Esophagus squamous epithelium (tissue), 5 donors: ENCODE measurements around the gene CISD3. TPM values are rescaled to one million over a fixed set of nuclear protein-coding genes. Genes with fewer than 3 reads are reported as not detected.
"Not testable (repeated sequence)": the region's sequence is repeated elsewhere in the genome, so short reads cannot be mapped to it uniquely, and the experiment has no call there.

ENCODE experiments used
- DNase-seq: peaks from one replicate; lab custom pipeline; 2025; lab: John Stamatoyannopoulos, UW
- H3K27ac ChIP-seq, 4 donors: fragments of 200-600 bp; sonication (generic); one replicate each; pipeline ENCODE4 v1.5.1; 2016 to 2019; ENCODE audit warnings: mild to moderate bottlenecking in 1 of 4
- H3K27me3 ChIP-seq, 4 donors: fragments of 200-600 bp; sonication (generic); 1 replicate in 3 of 4; 2 replicates in 1 of 4; pipeline versions ENCODE4 v1.5.1 to v1.6.0; 2017 to 2021; ENCODE audit warnings: antibody characterized with exemption in 1 of 4
- H3K36me3 ChIP-seq, 3 donors: fragments of 200-600 bp; sonication (generic); one replicate each; pipeline ENCODE4 v1.5.1; 2016 to 2019
- H3K4me1 ChIP-seq, 3 donors: fragments of 200-600 bp; sonication (generic); one replicate each; pipeline ENCODE4 v1.5.1; 2017 to 2019
- H3K4me3 ChIP-seq, 4 donors: fragments of 200-600 bp; sonication (generic); 1 replicate in 3 of 4; 2 replicates in 1 of 4; pipeline ENCODE4 v1.5.1; 2016 to 2019; ENCODE audit warnings: mild to moderate bottlenecking in 2 of 4, moderate library complexity in 1 of 4
- H3K9me3 ChIP-seq, 3 donors: fragments of 200-600 bp; sonication (generic); one replicate each; pipeline ENCODE4 v1.5.1; 2016 to 2019
- POLR2A ChIP-seq, 4 donors: fragments of 450-650 bp; IDR thresholded peaks; one replicate each; pipeline ENCODE4 v1.6.1; 2017; ENCODE audit warnings: antibody characterized with exemption in 4 of 4, mild to moderate bottlenecking in 4 of 4, moderate library complexity in 3 of 4
- WGBS, 2 donors: methylation state at CpG; one replicate each; pipeline ENCODE4 v1.1.5; 2018; 5-methylcytosine and 5-hydroxymethylcytosine counted together
- intact Hi-C: fragments of 100-400 bp; cut with DNase I; formaldehyde crosslinking; loops from one replicate; pipeline ENCODE4 v1.15.0; 2022
- total RNA-seq, 4 donors: library from RNA; depleted of rRNA; stranded (reverse); fragments of >200 nt; gene quantifications; one replicate each; pipeline ENCODE4 v1.1.0, GENCODE V29; 2016
- TF ChIP-seq, protein P1 (sequence below), 6 experiments: fragments of 450-650 bp in 4 of 6; fragments of 200-600 bp in 2 of 6; sonication (generic) in 2 of 6; IDR thresholded peaks; one replicate each; pipeline ENCODE4 v1.5.1; 2016 to 2019; ENCODE audit warnings: antibody characterized with exemption in 6 of 6, mild to moderate bottlenecking in 4 of 6, moderate library complexity in 4 of 6
- donor health status: DM: yes; HTN: yes; CAD: no.

Gene CISD3
- total RNA-seq, 4 donors from 2014 or later = 4.9 to 8.3 (median 7.8) TPM

- 74 to 75% methylated on average over 20 to 28 of the region's 39 CpGs for whole genome bisulfite sequencing, 2 donors
- Histone ChIP-seq H3K36me3 (peaks cover 34 to 100% (median 45%) of the 10 kb centered on the region in 3 donors), H3K27ac (no peak overlapping the region), H3K4me1 (peaks cover 0 to 38% (median 0%) of the 10 kb centered on the region in 3 donors), H3K9me3 (no peaks in the 10 kb centered on the region), H3K4me3 (no peak overlapping the region), H3K27me3 (no peaks in the 10 kb centered on the region)
- TF ChIP-seq, protein P1, sequence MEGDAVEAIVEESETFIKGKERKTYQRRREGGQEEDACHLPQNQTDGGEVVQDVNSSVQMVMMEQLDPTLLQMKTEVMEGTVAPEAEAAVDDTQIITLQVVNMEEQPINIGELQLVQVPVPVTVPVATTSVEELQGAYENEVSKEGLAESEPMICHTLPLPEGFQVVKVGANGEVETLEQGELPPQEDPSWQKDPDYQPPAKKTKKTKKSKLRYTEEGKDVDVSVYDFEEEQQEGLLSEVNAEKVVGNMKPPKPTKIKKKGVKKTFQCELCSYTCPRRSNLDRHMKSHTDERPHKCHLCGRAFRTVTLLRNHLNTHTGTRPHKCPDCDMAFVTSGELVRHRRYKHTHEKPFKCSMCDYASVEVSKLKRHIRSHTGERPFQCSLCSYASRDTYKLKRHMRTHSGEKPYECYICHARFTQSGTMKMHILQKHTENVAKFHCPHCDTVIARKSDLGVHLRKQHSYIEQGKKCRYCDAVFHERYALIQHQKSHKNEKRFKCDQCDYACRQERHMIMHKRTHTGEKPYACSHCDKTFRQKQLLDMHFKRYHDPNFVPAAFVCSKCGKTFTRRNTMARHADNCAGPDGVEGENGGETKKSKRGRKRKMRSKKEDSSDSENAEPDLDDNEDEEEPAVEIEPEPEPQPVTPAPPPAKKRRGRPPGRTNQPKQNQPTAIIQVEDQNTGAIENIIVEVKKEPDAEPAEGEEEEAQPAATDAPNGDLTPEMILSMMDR (IDR thresholded peaks at IDR 0.05) = no peak
- no peak for TF ChIP-seq POLR2A (IDR thresholded peaks at IDR 0.05)
- DNase-seq = no peak
- intact Hi-C loops = no loop called here
Observed at GRCh38 chr17:38719943-38720641, 10.0 kb upstream of the CISD3 start.

GRCh38 chr17:38720941-38721340, 9.2 kb upstream of the CISD3 start:
- Histone ChIP-seq H3K9me3 (no peaks in the 10 kb centered on the region), H3K4me1 (peaks cover 0 to 40% (median 0%) of the 10 kb centered on the region in 3 donors), H3K36me3 (peaks cover 28 to 100% (median 40%) of the 10 kb centered on the region in 3 donors), H3K4me3 (no peak overlapping the region), H3K27me3 (no peaks in the 10 kb centered on the region), H3K27ac (no peak overlapping the region)
- intact Hi-C loops = no loop called here
- no peak for TF ChIP-seq POLR2A (IDR thresholded peaks at IDR 0.05)
- 89% methylated on average over 6 of the region's 6 CpGs for WGBS, 2 donors
- DNase-seq = no peak

DNA sequence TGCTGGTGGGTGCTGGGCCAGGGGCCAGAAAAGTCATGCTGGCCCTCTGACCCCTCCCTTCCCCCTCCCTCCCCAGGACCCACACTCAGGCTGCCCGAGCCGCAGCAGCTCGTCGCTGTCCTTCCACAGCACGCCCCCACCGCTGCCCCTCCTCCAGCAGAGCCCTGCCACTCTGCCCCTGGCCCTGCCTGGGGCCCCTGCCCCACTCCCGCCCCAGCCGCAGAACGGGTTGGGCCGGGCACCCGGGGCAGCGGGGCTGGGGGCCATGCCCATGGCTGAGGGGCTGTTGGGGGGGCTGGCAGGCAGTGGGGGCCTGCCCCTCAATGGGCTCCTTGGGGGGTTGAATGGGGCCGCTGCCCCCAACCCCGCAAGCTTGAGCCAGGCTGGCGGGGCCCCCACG, 8.3 kb upstream of the CISD3 start:
- Histone ChIP-seq H3K27ac (peak overlapping the region in 1 of 4 donors; percentile 5), H3K36me3 (peaks cover 23 to 95% (median 32%) of the 10 kb centered on the region in 3 donors)
- 89% methylated on average over 5 of the region's 16 CpGs; no CpG with 5 or more reads in 1 of the 2 donors for WGBS, 2 donors

GRCh38 chr17:38724337-38724988, 5.7 kb upstream of the CISD3 start:
- intact Hi-C loops = no loop called here
- WGBS, 2 donors = 70 to 71% methylated on average over 5 of the region's 16 CpGs
- TF ChIP-seq, protein P1 (IDR thresholded peaks at IDR 0.05) = no peak
- no peak for TF ChIP-seq POLR2A (IDR thresholded peaks at IDR 0.05)
- H3K27me3 ChIP-seq = no peaks in the 10 kb centered on the region
- no peak overlapping the region for H3K4me3 ChIP-seq
- no peak for DNase-seq
- H3K9me3 ChIP-seq = no peaks in the 10 kb centered on the region
- peaks cover 5 to 40% (median 9%) of the 10 kb centered on the region in 3 donors for H3K4me1 ChIP-seq
- no peak overlapping the region for H3K27ac ChIP-seq
- H3K36me3 ChIP-seq = peaks cover 18 to 69% (median 23%) of the 10 kb centered on the region in 3 donors

More for the DNA sequence above, 8.3 kb upstream of the CISD3 start:
- H3K9me3 ChIP-seq = no peaks in the 10 kb centered on the region
- H3K4me1 ChIP-seq = peaks cover 0 to 40% (median 0%) of the 10 kb centered on the region in 3 donors
- intact Hi-C loops = no loop called here
- no peak for TF ChIP-seq POLR2A (IDR thresholded peaks at IDR 0.05)
- TF ChIP-seq, protein P1 (IDR thresholded peaks at IDR 0.05) = no peak
- DNase-seq = no peak
- H3K27me3 ChIP-seq = no peaks in the 10 kb centered on the region
- no peak overlapping the region for H3K4me3 ChIP-seq

DNA sequence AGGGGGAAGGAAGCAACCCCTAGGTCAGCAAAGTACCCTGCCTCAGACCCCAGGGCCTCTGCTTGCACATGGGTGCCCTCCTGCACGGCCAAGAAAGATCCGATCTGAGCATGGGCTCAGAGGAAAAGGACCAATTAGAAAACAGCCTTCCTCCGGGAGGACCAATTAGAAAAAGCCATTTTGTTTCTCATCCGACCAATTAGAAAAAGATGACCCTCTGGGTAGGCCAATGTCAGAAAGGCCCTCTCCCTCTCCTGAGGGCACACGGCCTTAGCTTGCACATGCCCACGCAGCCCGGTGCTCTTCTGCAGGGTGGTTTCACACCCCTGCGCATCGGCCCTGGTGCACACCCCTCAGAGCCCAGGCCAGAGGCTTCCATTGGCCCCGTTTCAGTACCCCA, 5.1 kb upstream of the CISD3 start:
- Histone ChIP-seq H3K4me1 (peaks cover 5 to 44% (median 9%) of the 10 kb centered on the region in 3 donors), H3K27me3 (no peaks in the 10 kb centered on the region), H3K36me3 (peaks cover 13 to 63% (median 17%) of the 10 kb centered on the region in 3 donors), H3K4me3 (no peak overlapping the region), H3K27ac (no peak overlapping the region), H3K9me3 (no peaks in the 10 kb centered on the region)
- 69 to 70% methylated on average over 6 to 10 of the region's 10 CpGs for WGBS, 2 donors
- intact Hi-C loops = no loop called here
- TF ChIP-seq, protein P1 (IDR thresholded peaks at IDR 0.05) = no peak
- TF ChIP-seq POLR2A (IDR thresholded peaks at IDR 0.05) = no peak
- DNase-seq = no peak

- H3K27me3 ChIP-seq, H3K27ac ChIP-seq, H3K9me3 ChIP-seq, H3K4me3 ChIP-seq, DNase-seq, intact Hi-C loops: not testable (repeated sequence)
- 79% methylated on average over 5 of the region's 8 CpGs; no CpG with 5 or more reads in 1 of the 2 donors for WGBS, 2 donors
- H3K36me3 ChIP-seq = peaks cover 7 to 52% (median 13%) of the 10 kb centered on the region in 3 donors
- H3K4me1 ChIP-seq = peaks cover 10 to 53% (median 14%) of the 10 kb centered on the region in 3 donors
Observed at GRCh38 chr17:38726145-38726544, 4.0 kb upstream of the CISD3 start.
